IPS DF 6.9 (cell line): ENCODE results near the gene AK5.
"Not testable (repeated sequence)": the region's sequence is repeated elsewhere in the genome, so short reads cannot be mapped to it uniquely, and the experiment has no call there.

ENCODE experiments used
- DNase-seq: peaks from one replicate; pipeline ENCODE4 v3.0.0-alpha.2; 2013; ENCODE audit warnings: low read depth, low spot score
- H3K27ac ChIP-seq: one replicate; pipeline ENCODE4 v1.5.1; 2013; ENCODE audit warnings: low read length, control low read depth
- H3K27me3 ChIP-seq: 2 replicates; pipeline ENCODE4 v1.6.1; 2013; ENCODE audit warnings: mild to moderate bottlenecking, low read length; ENCODE audit not compliant: control insufficient read depth, insufficient read depth
- H3K36me3 ChIP-seq: 2 replicates; pipeline ENCODE4 v1.6.1; 2013; ENCODE audit warnings: low read length; ENCODE audit not compliant: control insufficient read depth, insufficient read depth
- H3K4me1 ChIP-seq: 2 replicates; pipeline ENCODE4 v1.6.1; 2013; ENCODE audit warnings: low read length; ENCODE audit not compliant: control insufficient read depth, insufficient read depth
- H3K4me3 ChIP-seq: 2 replicates; pipeline ENCODE4 v1.5.1; 2013; ENCODE audit warnings: mild to moderate bottlenecking, low read length
- H3K9me3 ChIP-seq: 2 replicates; pipeline ENCODE4 v1.6.1; 2013; ENCODE audit warnings: low read length, inconsistent platforms; ENCODE audit not compliant: control insufficient read depth, insufficient read depth
- WGBS: extraction: QIAGEN DNeasy Blood & Tissue Kit; methylation state at CpG from one replicate; pipeline ENCODE4 v1.1.7; 2013; ENCODE audit warnings: mixed read lengths, missing lambda C conversion rate; ENCODE audit not compliant: insufficient read length, insufficient coverage; 5-methylcytosine and 5-hydroxymethylcytosine counted together

AK5 gene

DNA sequence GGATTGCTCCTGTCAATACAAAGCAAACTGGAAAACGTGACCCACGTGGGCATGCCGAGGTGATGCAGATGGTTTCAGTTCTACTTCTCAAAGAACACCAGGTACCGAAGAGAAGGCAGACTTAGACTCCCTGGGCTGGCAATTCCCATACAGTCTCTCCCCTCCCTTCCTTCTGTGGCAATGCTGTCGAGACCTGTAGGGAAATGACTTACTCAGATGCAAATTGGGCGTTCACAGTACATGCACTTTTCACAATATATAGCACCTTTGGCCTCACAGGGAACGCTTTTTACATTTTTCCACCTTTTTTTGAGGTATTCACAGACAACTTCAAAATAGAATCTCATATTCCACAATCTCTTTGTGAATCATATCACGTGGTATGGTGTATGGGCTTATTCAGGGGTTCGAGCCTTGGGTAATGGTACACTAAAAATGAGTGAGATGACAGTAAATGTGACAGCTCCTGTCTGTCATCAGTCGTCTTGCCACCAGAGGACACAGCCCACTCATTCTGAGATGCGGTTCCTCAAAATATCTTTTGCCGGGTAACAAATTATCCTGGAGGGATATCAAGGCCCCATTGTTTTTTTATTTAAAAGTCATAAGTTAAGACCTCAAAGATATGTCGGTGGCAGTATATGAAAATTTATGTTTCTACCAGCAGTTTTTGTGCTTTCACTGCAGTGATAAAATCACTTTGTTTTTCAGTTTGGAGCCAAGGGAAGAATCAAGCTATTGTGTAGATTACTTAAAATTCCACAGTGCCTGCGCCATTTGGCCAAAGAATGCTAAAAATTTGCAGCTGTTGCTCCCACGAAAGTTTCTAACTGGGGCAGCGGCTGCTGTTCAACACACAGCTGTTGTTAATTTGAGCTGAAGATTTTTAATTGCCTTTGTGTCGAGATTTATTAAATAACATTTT is 232.3 kb downstream of the AK5 start:
- Histone ChIP-seq H3K27ac (no peak overlapping the region), H3K4me3 (no peak overlapping the region), H3K9me3 (no peaks in the 10 kb centered on the region; the same call in 1 of the 2 replicates), H3K36me3 (no peaks in the 10 kb centered on the region), H3K4me1 (no peaks in the 10 kb centered on the region; the same call in 1 of the 2 replicates), H3K27me3 (0 out of 2 replicates have a peak, but pooled peaks cover 2% of the 10 kb centered on the region)
- DNase-seq: no peak
- no CpG with 5 or more reads among the region's 17 CpGs for WGBS

DNA sequence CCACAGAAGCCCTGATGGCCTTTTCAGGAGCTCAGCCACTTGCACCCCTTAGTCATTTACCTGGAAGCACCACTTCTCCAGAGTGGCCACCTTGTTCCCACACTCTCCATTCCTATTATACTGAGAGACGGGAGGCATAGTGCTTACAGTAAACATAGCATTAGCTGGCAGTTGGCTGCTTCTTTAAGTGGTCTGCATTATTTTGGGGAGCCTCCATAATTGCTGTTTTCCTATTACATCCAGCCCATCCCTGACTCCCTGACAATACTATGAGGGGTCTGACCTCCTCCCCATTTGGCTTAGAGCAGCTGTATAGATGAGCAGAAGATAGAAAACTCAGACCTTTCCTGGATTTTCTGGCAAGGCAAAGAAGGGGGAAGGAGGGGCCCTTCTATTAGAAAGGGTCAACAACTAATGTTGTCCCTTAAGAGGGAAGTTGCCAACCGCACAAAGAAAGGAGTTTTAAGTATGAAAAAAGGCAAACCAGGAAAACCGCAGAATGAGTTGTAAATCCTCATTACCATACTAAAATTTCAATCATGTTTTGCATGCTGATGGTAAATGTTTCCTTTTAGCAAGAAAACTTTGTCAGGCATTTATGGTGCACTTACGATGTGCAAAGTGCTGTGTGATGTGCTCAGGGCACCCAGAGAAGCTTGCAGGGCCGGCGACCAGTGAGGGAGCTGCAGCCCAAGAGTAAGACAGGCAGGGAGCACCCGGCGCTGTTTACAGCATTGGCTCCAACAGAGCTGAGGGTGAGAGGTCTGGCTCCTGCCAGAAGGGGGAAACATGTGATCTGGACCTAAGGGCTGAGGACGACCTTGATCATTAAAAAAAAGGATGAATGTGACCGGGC is 233.3 kb downstream of the AK5 start:
- no CpG with 5 or more reads among the region's 10 CpGs for WGBS
- H3K4me3 ChIP-seq: no peak overlapping the region
- H3K27me3 ChIP-seq: 0 out of 2 replicates have a peak, but pooled peaks cover 2% of the 10 kb centered on the region
- DNase-seq: peak; percentile 61
- no peak overlapping the region for H3K27ac ChIP-seq
- H3K36me3 ChIP-seq: no peaks in the 10 kb centered on the region
- H3K4me1 ChIP-seq: no peaks in the 10 kb centered on the region; the same call in 1 of the 2 replicates
- no peaks in the 10 kb centered on the region; the same call in 1 of the 2 replicates for H3K9me3 ChIP-seq

DNA sequence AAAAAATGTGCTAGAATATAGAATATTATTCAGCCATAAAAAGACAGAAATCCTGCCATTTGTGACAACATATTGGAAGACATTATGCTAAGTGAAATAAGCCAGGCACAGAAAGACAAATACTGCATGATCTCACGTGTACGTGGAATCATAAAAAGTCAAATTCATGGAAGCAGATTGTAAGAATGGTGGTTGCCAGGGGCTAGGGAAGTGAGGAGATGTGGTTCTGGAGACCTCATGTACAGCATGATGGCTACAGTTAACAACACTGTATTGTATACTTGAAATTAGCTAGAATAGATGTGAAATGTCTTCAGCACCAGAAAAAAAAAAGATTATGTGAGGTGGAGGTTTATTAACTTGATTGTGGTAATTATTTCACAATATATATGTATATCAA is 234.3 kb downstream of the AK5 start:
- DNase-seq: no peak
- Histone ChIP-seq H3K9me3 (no peaks in the 10 kb centered on the region; the same call in 1 of the 2 replicates), H3K27me3 (0 out of 2 replicates have a peak, but pooled peaks cover 2% of the 10 kb centered on the region), H3K4me3 (no peak overlapping the region), H3K36me3 (no peaks in the 10 kb centered on the region), H3K27ac (no peak overlapping the region), H3K4me1 (no peaks in the 10 kb centered on the region; the same call in 1 of the 2 replicates)
- WGBS: no CpG with 5 or more reads among the region's 2 CpGs

DNA sequence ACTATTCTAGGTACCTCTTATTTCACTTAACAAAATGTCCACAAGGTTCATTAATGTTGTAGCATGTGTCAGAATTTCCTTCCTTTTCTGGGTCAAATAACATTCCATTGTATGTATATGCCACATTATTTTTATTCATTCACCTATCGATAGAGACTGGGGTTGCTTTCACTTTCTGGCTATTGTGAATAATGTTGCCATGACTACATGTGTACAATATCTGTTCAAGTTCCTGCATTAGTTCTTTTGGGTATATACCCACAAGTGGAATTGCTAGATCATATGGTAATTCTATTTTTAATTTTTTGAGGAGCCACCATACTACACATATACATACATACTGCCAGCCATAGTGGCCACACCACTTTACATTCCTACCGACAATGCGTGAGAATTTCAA is 242.2 kb downstream of the AK5 start:
- H3K27me3 ChIP-seq: no peaks in the 10 kb centered on the region
- no peaks in the 10 kb centered on the region for H3K36me3 ChIP-seq
- H3K27ac ChIP-seq: no peak overlapping the region
- H3K4me1 ChIP-seq: no peaks in the 10 kb centered on the region; the same call in 1 of the 2 replicates
- no peak for DNase-seq
- H3K9me3 ChIP-seq: no peaks in the 10 kb centered on the region
- H3K4me3 ChIP-seq: no peak overlapping the region
- no CpG with 5 or more reads among the region's 3 CpGs for WGBS

DNA sequence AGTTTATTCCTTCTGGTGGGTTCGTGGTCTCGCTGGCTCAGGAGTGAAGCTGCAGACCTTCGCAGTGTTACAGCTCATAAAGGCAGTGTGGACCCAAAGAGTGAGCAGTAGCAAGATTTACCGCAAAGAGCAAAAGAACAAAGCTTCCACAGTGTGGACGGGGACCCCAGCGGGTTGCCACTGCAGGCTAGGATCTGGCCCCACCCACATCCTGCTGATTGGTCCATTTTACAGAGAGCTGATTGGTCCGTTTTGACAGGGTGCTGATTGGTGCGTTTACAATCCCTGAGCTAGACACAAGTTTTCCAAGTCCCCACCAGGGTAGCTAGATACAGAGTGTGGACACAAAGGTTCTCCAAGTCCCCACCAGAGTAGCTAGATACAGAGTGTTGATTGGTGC is 249.3 kb downstream of the AK5 start:
- WGBS: no CpG with 5 or more reads among the region's 8 CpGs
- not testable (repeated sequence) for H3K9me3 ChIP-seq, H3K4me3 ChIP-seq, H3K4me1 ChIP-seq, H3K36me3 ChIP-seq, H3K27ac ChIP-seq, DNase-seq, H3K27me3 ChIP-seq

DNA sequence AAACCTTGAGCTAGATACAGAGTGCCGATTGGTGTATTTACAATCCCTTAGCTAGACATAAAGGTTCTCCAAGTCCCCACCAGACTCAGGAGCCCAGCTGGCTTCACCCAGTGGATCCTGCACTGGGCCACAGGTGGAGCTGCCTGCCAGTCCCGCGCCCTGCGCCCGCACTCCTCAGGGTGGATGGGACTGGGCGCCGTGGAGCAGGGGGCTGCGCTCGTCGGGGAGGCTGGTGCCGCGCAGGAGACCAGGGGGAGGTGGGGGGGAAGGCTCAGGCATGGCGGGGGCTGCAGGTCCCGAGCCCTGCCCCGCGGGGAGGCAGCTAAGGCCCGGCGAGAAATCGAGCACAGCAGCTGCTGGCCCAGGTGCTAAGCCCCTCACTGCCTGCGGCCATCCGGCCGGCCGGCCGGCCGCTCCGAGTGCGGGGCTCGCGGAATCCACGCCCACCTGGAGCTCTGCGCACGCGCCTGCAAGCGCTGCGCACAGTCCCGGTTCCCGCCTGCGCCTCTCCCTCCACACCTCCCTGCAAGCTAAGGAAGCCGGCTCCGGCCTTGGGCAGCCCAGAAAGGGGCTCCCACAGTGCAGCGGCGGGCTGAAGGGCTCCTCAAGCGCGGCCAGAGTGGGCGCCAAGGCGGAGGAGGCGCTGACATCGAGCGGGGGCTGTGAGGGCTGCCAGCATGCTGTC is 249.9 kb downstream of the AK5 start:
- not testable (repeated sequence) for DNase-seq, H3K4me1 ChIP-seq, H3K9me3 ChIP-seq, H3K27me3 ChIP-seq, H3K4me3 ChIP-seq, H3K27ac ChIP-seq, H3K36me3 ChIP-seq
- no CpG with 5 or more reads among the region's 49 CpGs for WGBS

DNA sequence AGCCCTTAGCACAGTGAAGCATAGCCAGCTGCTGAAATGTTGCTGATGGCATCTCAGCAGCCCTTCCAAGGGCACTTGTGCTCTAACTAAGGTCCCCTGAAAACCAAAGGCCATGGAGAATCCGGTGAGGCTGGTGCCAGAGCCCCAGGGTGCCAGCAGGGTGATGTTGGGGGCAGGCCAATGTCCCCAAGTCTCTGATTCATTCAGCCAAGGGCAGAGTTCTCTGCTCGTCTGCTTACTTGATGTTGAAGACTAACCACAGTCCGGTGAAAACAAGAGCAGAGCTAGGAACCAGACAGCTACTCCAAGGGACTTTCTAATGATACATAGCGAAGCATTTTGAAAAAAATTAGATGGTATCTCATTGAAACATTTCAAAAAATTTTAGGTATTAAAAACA is 250.8 kb downstream of the AK5 start:
- Histone ChIP-seq H3K9me3 (no peaks in the 10 kb centered on the region), H3K27ac (no peak overlapping the region), H3K36me3 (no peaks in the 10 kb centered on the region), H3K4me3 (no peak overlapping the region), H3K4me1 (no peaks in the 10 kb centered on the region), H3K27me3 (no peaks in the 10 kb centered on the region)
- no CpG with 5 or more reads among the region's 4 CpGs for WGBS
- DNase-seq: no peak

DNA sequence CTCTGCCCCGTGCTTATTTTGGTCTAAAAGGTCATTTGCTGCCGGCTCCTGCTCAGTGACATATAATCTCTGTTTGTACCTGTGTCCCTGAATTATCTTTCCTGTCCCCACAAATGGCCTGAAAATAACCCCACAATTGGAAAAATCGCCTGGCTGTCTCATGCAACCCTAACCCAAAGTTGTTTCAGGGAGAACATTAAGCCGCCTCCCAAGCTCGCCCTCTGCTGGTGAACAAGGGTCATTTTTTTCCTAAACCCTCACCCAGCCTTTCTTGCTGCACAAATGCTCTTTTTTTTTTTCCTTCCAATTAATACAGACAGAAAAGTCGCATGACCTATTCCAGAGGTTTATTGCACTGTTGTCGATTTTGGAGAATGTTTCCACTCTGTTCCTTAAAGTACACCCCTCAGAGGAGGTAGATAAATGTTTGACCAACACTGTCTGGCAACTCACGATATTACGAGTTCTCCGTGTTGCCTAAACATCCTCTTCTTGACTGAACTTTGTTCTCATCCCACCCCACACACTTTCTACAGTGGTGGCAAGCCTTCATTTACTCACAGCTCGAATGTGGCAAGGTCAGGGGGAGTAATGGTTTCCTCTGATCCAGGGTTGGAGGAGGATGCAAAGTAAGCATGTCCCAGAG is 252.0 kb downstream of the AK5 start:
- peak; percentile 45 for DNase-seq
- Histone ChIP-seq H3K4me1 (no peaks in the 10 kb centered on the region), H3K4me3 (no peak overlapping the region), H3K27me3 (no peaks in the 10 kb centered on the region), H3K9me3 (no peaks in the 10 kb centered on the region), H3K36me3 (no peaks in the 10 kb centered on the region), H3K27ac (no peak overlapping the region)
- whole genome bisulfite sequencing: no CpG with 5 or more reads among the region's 11 CpGs

DNA sequence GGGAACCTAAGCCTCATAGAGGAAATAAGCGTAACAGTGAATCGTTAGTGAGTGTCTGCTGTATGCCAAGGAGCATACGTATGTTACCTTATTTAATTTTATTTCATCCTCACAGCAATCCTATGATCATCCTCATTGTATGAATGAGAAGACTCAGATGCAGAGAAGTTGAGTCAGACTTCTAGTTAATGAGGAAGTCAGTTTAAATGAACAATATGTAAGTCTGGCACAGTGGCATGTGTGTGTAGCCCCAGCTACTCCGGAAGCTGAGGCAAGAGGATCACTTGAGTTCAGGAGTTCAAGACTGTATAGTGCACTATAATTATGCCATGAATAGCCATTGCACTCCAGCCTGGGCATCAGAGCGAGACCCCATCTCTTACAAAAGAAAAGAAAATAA is 252.6 kb downstream of the AK5 start:
- no CpG with 5 or more reads among the region's 5 CpGs for WGBS
- no peaks in the 10 kb centered on the region for H3K9me3 ChIP-seq
- no peaks in the 10 kb centered on the region for H3K27me3 ChIP-seq
- no peaks in the 10 kb centered on the region for H3K4me1 ChIP-seq
- H3K4me3 ChIP-seq: no peak overlapping the region
- H3K36me3 ChIP-seq: no peaks in the 10 kb centered on the region
- no peak overlapping the region for H3K27ac ChIP-seq
- no peak for DNase-seq
